Measurements from ENCODE around the gene MAS1L.
"Not testable (repeated sequence)": the region's sequence is repeated elsewhere in the genome, so short reads cannot be mapped to it uniquely, and the experiment has no call there.

Gene MAS1L

DNA sequence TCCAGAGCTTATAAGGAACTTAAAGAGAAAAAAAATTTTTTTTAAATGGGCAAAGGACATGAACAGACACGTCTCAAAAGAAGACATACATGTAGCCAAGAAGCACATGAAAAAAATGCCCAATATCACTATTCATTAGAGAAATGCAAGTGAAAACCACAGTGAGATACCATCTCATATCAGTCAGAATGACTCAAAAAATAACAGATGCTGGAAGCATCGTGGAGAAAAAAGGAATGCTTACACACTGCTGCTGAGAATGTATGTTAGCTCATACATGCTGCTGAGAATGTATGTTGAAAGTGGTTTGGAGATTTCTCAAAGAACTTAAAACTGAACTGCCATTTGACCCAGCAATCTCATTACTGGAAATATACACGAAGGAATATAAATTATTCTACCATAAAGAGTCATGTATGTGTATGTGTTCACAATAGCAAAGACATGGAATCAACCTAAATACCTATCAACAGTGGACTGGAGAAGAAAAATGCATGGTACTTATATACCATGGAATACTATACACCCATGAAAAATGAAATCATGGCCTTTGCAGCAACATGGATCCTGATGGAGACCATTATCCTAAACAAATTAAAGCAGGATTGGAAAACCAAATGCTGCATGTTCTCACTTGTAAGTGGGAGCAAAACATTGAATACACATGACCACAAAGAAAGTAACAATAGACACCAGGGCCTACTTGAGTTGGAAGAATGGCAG, 36.1 kb downstream of the MAS1L start:
- Histone ChIP-seq H3K4me3 (ENCODE audit: low read depth, low read length) (no peak overlapping the region), H3K36me3 (replicated peaks) (no peaks in the 10 kb centered on the region), H3K27ac (peak overlapping the region; percentile 17), H3K27me3 (replicated peaks) (no peaks in the 10 kb centered on the region)
- DNase-seq, result peak; percentile 84
- TF ChIP-seq, protein P1, sequence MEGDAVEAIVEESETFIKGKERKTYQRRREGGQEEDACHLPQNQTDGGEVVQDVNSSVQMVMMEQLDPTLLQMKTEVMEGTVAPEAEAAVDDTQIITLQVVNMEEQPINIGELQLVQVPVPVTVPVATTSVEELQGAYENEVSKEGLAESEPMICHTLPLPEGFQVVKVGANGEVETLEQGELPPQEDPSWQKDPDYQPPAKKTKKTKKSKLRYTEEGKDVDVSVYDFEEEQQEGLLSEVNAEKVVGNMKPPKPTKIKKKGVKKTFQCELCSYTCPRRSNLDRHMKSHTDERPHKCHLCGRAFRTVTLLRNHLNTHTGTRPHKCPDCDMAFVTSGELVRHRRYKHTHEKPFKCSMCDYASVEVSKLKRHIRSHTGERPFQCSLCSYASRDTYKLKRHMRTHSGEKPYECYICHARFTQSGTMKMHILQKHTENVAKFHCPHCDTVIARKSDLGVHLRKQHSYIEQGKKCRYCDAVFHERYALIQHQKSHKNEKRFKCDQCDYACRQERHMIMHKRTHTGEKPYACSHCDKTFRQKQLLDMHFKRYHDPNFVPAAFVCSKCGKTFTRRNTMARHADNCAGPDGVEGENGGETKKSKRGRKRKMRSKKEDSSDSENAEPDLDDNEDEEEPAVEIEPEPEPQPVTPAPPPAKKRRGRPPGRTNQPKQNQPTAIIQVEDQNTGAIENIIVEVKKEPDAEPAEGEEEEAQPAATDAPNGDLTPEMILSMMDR (IDR thresholded peaks at IDR 0.05; ENCODE audit: low read depth, low read length, missing control alignments), result no peak
- in situ Hi-C loops (cut with HindIII; ENCODE audit: low pct_ligation_motif_present, low sequenced_read_pairs), result no loop called here

DNA sequence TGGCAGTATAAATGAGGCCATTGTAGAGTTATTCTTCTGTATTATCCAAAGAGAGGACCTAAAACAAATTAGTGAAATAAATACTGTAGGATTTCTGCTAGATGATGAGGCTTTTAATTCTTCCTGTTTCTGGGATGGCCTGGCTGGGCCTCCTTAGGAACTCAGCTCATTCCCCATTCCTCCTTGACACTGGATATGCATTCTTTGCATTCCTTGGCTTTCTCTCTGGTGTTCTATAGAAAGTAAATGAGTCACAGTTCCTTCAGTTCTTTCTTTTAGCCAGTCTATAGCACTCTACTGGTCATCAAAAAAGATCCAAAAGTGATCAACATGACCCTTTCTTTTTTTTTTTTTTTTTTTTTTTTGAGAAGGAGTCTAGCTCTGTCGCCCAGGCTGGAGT, 40.1 kb downstream of the MAS1L start:
- H3K36me3 ChIP-seq (replicated peaks), result no peaks in the 10 kb centered on the region
- TF ChIP-seq, protein P1 (IDR thresholded peaks at IDR 0.05; ENCODE audit: low read depth, low read length, missing control alignments), result no peak
- no peak overlapping the region for H3K4me3 ChIP-seq (ENCODE audit: low read depth, low read length)
- H3K27ac ChIP-seq, result no peak overlapping the region
- H3K27me3 ChIP-seq (replicated peaks), result no peaks in the 10 kb centered on the region
- in situ Hi-C loops (cut with HindIII; ENCODE audit: low pct_ligation_motif_present, low sequenced_read_pairs), result no loop called here
- DNase-seq, result peak; percentile 41

DNA sequence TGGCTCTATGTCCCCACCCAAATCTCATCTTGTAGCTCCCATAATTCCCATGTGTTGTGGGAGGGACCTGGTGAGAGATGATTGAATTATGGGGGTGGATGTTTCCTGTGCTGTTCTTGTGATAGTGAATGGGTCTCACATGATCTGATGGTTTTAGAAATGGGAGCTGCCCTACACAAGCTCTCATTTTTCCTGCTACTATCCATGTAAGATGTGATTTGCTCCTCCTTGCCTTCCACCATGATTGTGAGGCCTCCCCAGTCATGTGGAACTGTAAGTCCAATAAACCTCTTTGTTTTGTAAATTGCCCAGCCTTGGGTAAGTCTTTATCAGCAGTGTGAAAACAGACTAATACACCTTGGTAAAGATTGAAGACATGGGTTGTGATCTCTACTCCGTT, 43.7 kb downstream of the MAS1L start:
- H3K27me3 ChIP-seq (replicated peaks); in situ Hi-C loops (cut with HindIII; ENCODE audit: low pct_ligation_motif_present, low sequenced_read_pairs); H3K4me3 ChIP-seq (ENCODE audit: low read depth, low read length); H3K27ac ChIP-seq; DNase-seq; H3K36me3 ChIP-seq (replicated peaks): not testable (repeated sequence)

DNA sequence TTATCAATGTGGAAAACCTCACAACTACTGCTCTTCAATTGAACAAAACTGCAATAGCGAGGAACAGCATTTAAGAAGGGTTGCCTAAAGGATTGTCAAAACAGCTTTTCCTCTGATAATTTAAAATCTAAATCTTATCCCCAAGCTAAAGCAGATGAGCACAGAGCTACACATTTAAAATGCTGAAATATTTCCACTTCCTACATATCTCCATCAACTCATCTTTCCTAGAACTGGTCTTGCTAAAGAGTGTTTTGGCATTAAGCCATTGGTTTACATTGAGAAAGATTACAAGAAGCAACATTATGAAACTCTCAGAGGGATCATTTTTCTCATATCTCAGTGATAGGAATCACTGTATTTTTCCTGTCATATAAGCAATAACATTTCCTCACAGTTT, 45.0 kb downstream of the MAS1L start:
- TF ChIP-seq, protein P1 (IDR thresholded peaks at IDR 0.05; ENCODE audit: low read depth, low read length, missing control alignments), result no peak
- H3K27ac ChIP-seq, result no peak overlapping the region
- in situ Hi-C loops (cut with HindIII; ENCODE audit: low pct_ligation_motif_present, low sequenced_read_pairs), result no loop called here
- no peaks in the 10 kb centered on the region for H3K36me3 ChIP-seq (replicated peaks)
- no peak for DNase-seq
- H3K4me3 ChIP-seq (ENCODE audit: low read depth, low read length), result no peak overlapping the region
- H3K27me3 ChIP-seq (replicated peaks), result no peaks in the 10 kb centered on the region

DNA sequence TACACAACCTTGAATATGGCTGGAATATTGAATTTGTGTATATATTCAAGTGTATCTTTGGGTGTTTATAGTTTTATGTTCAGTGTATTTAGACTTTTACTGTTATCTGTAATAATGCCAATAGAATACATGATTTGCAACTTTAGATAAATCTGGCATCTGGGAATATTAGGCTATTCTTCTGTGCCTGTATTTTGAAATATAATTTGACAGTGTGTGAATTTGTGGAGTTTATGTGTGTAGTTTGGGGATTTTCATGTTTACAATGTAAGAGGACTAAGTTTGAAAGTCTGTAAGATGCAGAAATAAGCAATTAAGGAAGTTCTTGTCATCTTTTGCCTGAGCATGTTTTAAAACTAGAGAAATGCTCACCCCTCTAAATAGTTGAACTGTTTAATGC, 48.8 kb downstream of the MAS1L start, which contains the start of gene OR10C1:
OR10C1 (plus strand) TSS at position 301 of the 400 bp plus-strand sequence. CDS start 710 bp downstream, outside the sequence.
- DNase-seq, result no peak
- H3K27me3 ChIP-seq (replicated peaks), result no peaks in the 10 kb centered on the region
- H3K36me3 ChIP-seq (replicated peaks), result no peaks in the 10 kb centered on the region
- H3K4me3 ChIP-seq (ENCODE audit: low read depth, low read length), result no peak within 1 kb of the TSS
- TF ChIP-seq, protein P1 (IDR thresholded peaks at IDR 0.05; ENCODE audit: low read depth, low read length, missing control alignments), result no peak
- in situ Hi-C loops (cut with HindIII; ENCODE audit: low pct_ligation_motif_present, low sequenced_read_pairs), result no loop called here
- no peak within 1 kb of the TSS for H3K27ac ChIP-seq

DNA sequence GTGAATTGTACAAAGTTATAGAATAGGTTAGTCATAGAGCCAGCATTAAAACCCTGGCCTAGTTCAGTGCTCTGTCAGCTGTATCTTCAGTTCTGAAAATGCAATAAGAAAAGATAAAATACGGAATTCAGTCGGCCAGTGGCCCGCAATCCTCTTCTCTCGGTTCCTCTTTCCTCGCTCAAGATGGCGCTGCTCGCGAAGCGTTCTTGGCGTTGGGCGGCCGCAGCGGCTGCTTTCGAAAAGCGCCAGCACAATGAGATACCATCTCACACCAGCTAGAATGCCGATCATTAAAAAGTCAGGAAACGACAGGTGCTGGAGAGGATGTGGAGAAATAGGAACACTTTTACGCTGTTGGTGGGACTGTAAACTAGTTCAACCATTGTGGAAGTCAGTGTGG, 51.0 kb downstream of the MAS1L start:
- H3K27me3 ChIP-seq (replicated peaks); in situ Hi-C loops (cut with HindIII; ENCODE audit: low pct_ligation_motif_present, low sequenced_read_pairs); H3K36me3 ChIP-seq (replicated peaks); H3K27ac ChIP-seq; H3K4me3 ChIP-seq (ENCODE audit: low read depth, low read length); DNase-seq: not testable (repeated sequence)

Measured in brain microvascular endothelial cell (primary cell).